ENCODE measurements around the gene NCAPG2.

GRCh38 chr7:158738841-158739240 lies 34.2 kb upstream of the NCAPG2 start:
- TF ChIP-seq CTCF (IDR thresholded peaks at IDR 0.05) (no peak), POLR2A (IDR thresholded peaks at IDR 0.05) (no peak)
